CD4-positive, CD25-positive, alpha-beta regulatory T cell (primary cell): ENCODE results near the gene DNAH9. TPM values are rescaled to one million over a fixed set of nuclear protein-coding genes. Genes with fewer than 3 reads are reported as not detected.

Source experiments
- ATAC-seq, 2 donors: fragments of 150-1000 bp; cut with Tn5 transposase; one replicate each; pipeline ENCODE4 v1.10.0; 2021; ENCODE audit warnings: low read depth in 2 of 2, moderate number of reproducible peaks in 2 of 2, moderate library complexity in 1 of 2
- DNase-seq, 3 donors: peaks; one replicate each; pipeline versions ENCODE4 v3.0.0 to v3.0.0-alpha.2; 2012 to 2022; ENCODE audit warnings: mixed read lengths in 1 of 3
- H3K27ac ChIP-seq: one replicate; pipeline ENCODE4 v1.7.0; 2013; ENCODE audit warnings: mild to moderate bottlenecking, low read length; ENCODE audit not compliant: insufficient read depth, poor library complexity, severe bottlenecking
- H3K27me3 ChIP-seq: one replicate; pipeline ENCODE4 v1.7.0; 2013; ENCODE audit warnings: low read length; ENCODE audit not compliant: control insufficient read depth, insufficient read depth
- H3K36me3 ChIP-seq: one replicate; pipeline ENCODE4 v1.7.0; 2013; ENCODE audit warnings: mild to moderate bottlenecking, low read length, moderate library complexity; ENCODE audit not compliant: control insufficient read depth, insufficient read depth
- H3K4me1 ChIP-seq: 2 replicates; pipeline ENCODE4 v1.7.0; 2013; ENCODE audit warnings: mild to moderate bottlenecking, low read length; ENCODE audit not compliant: insufficient read depth, control insufficient read depth, poor library complexity, severe bottlenecking
- H3K4me3 ChIP-seq: one replicate; pipeline ENCODE4 v1.7.0; 2013; ENCODE audit warnings: low read depth, mild to moderate bottlenecking, low read length, moderate library complexity
- H3K9me3 ChIP-seq, 2 experiments: 1 replicate in 1 of 2; 2 replicates in 1 of 2; pipeline ENCODE4 v1.7.0; 2013; ENCODE audit warnings: low read length in 2 of 2, mild to moderate bottlenecking in 1 of 2, moderate library complexity in 1 of 2; ENCODE audit not compliant: control insufficient read depth in 2 of 2
- H3K27ac Mint-ChIP-seq, 3 donors: one replicate each; pipeline ENCODE4 v1.8.0; 2020 to 2022; ENCODE audit warnings: mild to moderate bottlenecking in 3 of 3, mixed read lengths in 3 of 3, moderate library complexity in 2 of 3
- H3K27me3 Mint-ChIP-seq: one replicate; pipeline ENCODE4 v1.8.0; 2022; ENCODE audit warnings: mild to moderate bottlenecking, mixed read lengths
- H3K36me3 Mint-ChIP-seq: one replicate; pipeline ENCODE4 v1.8.0; 2020; ENCODE audit warnings: mixed read lengths
- H3K4me1 Mint-ChIP-seq, 4 donors: one replicate each; pipeline ENCODE4 v1.8.0; 2020 to 2022; ENCODE audit warnings: mixed read lengths in 4 of 4, mild to moderate bottlenecking in 1 of 4
- H3K4me3 Mint-ChIP-seq, 4 donors: one replicate each; pipeline ENCODE4 v1.8.0; 2020 to 2022; ENCODE audit warnings: mild to moderate bottlenecking in 4 of 4, mixed read lengths in 4 of 4, moderate library complexity in 3 of 4
- H3K9me3 Mint-ChIP-seq, 7 donors: one replicate each; pipeline ENCODE4 v1.8.0; 2020 to 2022; ENCODE audit warnings: mixed read lengths in 7 of 7, mild to moderate bottlenecking in 3 of 7, moderate library complexity in 2 of 7
- polyA plus RNA-seq, 4 donors: library from polyadenylated mRNA; unstranded; fragments of 300-500 nt; fragmentation: Illumina TruSeq; gene quantifications; one replicate each; pipeline ENCODE4 v1.2.3, GENCODE V29; 2021
- total RNA-seq: library from RNA; stranded (reverse); gene quantifications from one replicate; pipeline ENCODE4 v1.2.3, GENCODE V29; 2022

Gene DNAH9
- total and polyA plus RNA-seq, 5 donors from 2014 or later = not detected

DNA sequence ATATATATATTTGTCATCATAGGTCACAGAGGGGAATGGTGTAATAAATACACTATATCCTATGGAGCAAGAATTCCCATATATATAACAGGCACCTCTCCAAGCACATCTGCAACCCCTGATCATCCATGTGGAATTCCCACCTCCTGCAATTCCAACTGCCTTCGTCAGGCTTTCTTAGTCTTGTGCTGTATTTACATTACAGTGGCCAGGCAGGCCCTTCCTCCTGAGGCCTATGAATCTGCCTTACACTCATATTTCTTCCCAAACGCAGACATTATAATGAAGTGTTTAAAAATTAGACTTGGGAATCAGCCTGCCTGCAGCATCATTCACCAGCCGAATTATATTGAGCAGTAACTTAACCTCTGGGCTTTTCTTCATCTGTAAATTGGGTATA lies 19.3 kb upstream of the DNAH9 start:
- Histone ChIP-seq H3K27me3 (no peaks in the 10 kb centered on the region), H3K4me1 (no peaks in the 10 kb centered on the region), H3K4me3 (no peak overlapping the region), H3K9me3 (no peaks in the 10 kb centered on the region), H3K36me3 (no peaks in the 10 kb centered on the region), H3K27ac (no peak overlapping the region)
- DNase-seq = no peak
- Mint-ChIP-seq H3K36me3 (no peaks in the 10 kb centered on the region), H3K4me1 (no peaks in the 10 kb centered on the region), H3K9me3 (peaks cover 0 to 22% (median 4%) of the 10 kb centered on the region in 7 donors), H3K27me3 (no peaks in the 10 kb centered on the region), H3K4me3 (no peak overlapping the region), H3K27ac (no peak overlapping the region)
- ATAC-seq = no peak

DNA sequence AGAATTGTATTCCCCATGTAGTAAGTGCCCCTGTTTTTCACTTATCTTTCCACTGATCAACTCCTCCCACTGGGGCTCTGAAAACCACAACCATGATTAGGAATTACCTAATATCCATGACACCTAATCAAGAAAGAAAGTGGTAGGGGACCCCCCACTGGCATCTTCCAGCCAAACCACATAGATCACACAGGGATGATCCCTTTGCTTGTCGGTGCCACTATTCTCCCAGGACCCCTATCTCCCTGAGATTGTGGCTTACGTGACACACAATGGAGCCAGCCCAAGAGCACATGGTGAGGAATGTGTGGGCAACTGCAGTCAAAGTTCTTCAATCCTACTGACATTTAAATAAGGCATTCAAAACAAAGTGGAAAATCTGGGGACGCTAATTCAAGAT lies 17.6 kb upstream of the DNAH9 start:
- no peaks in the 10 kb centered on the region for H3K27me3 Mint-ChIP-seq
- H3K4me3 ChIP-seq = no peak overlapping the region
- DNase-seq (no peak), ATAC-seq (no peak)
- H3K36me3 ChIP-seq = no peaks in the 10 kb centered on the region
- peaks cover 0 to 22% (median 4%) of the 10 kb centered on the region in 7 donors for H3K9me3 Mint-ChIP-seq
- H3K27me3 ChIP-seq = no peaks in the 10 kb centered on the region
- no peak overlapping the region for H3K27ac ChIP-seq
- H3K9me3 ChIP-seq = no peaks in the 10 kb centered on the region
- H3K36me3 Mint-ChIP-seq = no peaks in the 10 kb centered on the region
- H3K4me1 ChIP-seq = no peaks in the 10 kb centered on the region
- H3K4me3 Mint-ChIP-seq = no peak overlapping the region
- H3K27ac Mint-ChIP-seq = no peak overlapping the region
- H3K4me1 Mint-ChIP-seq = no peaks in the 10 kb centered on the region

DNA sequence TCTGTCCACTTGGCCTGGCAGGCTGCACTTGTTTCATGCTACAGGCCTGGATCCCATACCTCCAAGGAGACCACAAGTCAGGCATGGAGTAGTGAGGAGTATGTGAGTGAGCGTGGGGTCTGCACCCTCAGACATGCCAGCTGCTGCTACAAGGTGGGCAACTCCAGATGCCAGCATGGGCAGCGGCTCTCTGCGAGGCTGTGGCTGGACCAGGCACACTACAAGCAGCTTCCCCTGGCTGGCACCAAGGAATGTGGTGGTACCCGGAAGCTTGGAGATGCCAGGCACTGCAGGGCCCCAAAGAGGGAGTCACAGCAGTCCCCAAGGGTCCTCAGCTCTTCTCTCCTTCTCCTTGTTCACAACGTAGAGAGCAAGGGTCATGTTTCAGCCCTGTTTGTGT lies 16.1 kb upstream of the DNAH9 start:
- H3K27ac Mint-ChIP-seq = no peak overlapping the region
- Histone ChIP-seq H3K27me3 (no peaks in the 10 kb centered on the region), H3K9me3 (no peaks in the 10 kb centered on the region), H3K4me3 (no peak overlapping the region), H3K36me3 (no peaks in the 10 kb centered on the region), H3K4me1 (no peaks in the 10 kb centered on the region), H3K27ac (no peak overlapping the region)
- no peaks in the 10 kb centered on the region for H3K36me3 Mint-ChIP-seq
- H3K4me1 Mint-ChIP-seq = no peaks in the 10 kb centered on the region
- ATAC-seq = no peak
- peaks cover 0 to 18% (median 4%) of the 10 kb centered on the region in 7 donors for H3K9me3 Mint-ChIP-seq
- no peaks in the 10 kb centered on the region for H3K27me3 Mint-ChIP-seq
- DNase-seq = no peak
- H3K4me3 Mint-ChIP-seq = no peak overlapping the region

- Histone ChIP-seq H3K4me1 (no peaks in the 10 kb centered on the region), H3K36me3 (no peaks in the 10 kb centered on the region)
These were observed 14.8 kb upstream of the DNAH9 start for GRCh38 chr17:11583306-11583992.

GRCh38 chr17:11589716-11590115 lies 8.6 kb upstream of the DNAH9 start:
- H3K9me3 Mint-ChIP-seq = peaks cover 0 to 10% (median 5%) of the 10 kb centered on the region in 7 donors
- H3K9me3 ChIP-seq = no peaks in the 10 kb centered on the region
- H3K27me3 ChIP-seq = no peaks in the 10 kb centered on the region
- no peaks in the 10 kb centered on the region for H3K4me1 ChIP-seq
- no peaks in the 10 kb centered on the region for H3K4me1 Mint-ChIP-seq
- no peak overlapping the region for H3K4me3 Mint-ChIP-seq
- H3K27ac Mint-ChIP-seq = no peak overlapping the region
- no peaks in the 10 kb centered on the region for H3K27me3 Mint-ChIP-seq
- no peaks in the 10 kb centered on the region for H3K36me3 Mint-ChIP-seq
- no peak overlapping the region for H3K27ac ChIP-seq
- no peak for ATAC-seq
- H3K4me3 ChIP-seq = no peak overlapping the region
- no peaks in the 10 kb centered on the region for H3K36me3 ChIP-seq
- no peak for DNase-seq

More at GRCh38 chr17:11583306-11583992, 14.8 kb upstream of the DNAH9 start:
- no peak for DNase-seq
- Histone ChIP-seq H3K27ac (no peak overlapping the region), H3K4me3 (no peak overlapping the region), H3K9me3 (no peaks in the 10 kb centered on the region), H3K27me3 (no peaks in the 10 kb centered on the region)
- H3K27me3 Mint-ChIP-seq = no peaks in the 10 kb centered on the region
- ATAC-seq = no peak
- H3K27ac Mint-ChIP-seq = no peak overlapping the region
- H3K4me1 Mint-ChIP-seq = no peaks in the 10 kb centered on the region
- H3K9me3 Mint-ChIP-seq = peaks cover 0 to 12% (median 3%) of the 10 kb centered on the region in 7 donors
- H3K4me3 Mint-ChIP-seq = no peak overlapping the region
- no peaks in the 10 kb centered on the region for H3K36me3 Mint-ChIP-seq

DNA sequence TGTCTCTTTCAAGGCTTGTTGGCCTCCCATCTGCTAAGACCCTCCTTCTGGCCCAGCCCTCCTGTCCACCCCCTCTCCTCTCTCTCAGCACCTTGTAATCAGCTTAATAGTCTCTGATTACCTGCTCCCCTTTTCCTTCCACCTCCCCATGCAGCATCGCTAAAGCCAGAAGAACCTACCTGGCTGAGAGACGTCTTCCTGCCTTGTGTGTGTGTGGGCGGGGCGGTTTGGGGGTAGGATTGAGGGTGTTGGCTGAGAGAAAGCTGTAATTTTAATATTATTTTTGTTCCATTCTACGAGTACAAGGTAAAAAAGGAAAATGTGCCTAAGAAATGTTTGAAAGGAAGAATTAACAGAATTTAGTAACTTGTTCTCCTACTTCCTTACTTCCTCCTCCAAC lies 3.4 kb downstream of the DNAH9 start:
- Histone ChIP-seq H3K4me3 (no peak overlapping the region), H3K4me1 (no peaks in the 10 kb centered on the region), H3K27me3 (no peaks in the 10 kb centered on the region), H3K27ac (no peak overlapping the region), H3K36me3 (no peaks in the 10 kb centered on the region), H3K9me3 (no peaks in the 10 kb centered on the region)
- Mint-ChIP-seq H3K36me3 (no peaks in the 10 kb centered on the region), H3K27ac (no peak overlapping the region), H3K9me3 (peaks cover 0 to 7% (median 3%) of the 10 kb centered on the region in 7 donors), H3K4me3 (no peak overlapping the region), H3K4me1 (peaks cover 0 to 2% (median 0%) of the 10 kb centered on the region in 4 donors), H3K27me3 (peaks cover 7% of the 10 kb centered on the region)
- no peak for ATAC-seq
- DNase-seq = no peak

DNA sequence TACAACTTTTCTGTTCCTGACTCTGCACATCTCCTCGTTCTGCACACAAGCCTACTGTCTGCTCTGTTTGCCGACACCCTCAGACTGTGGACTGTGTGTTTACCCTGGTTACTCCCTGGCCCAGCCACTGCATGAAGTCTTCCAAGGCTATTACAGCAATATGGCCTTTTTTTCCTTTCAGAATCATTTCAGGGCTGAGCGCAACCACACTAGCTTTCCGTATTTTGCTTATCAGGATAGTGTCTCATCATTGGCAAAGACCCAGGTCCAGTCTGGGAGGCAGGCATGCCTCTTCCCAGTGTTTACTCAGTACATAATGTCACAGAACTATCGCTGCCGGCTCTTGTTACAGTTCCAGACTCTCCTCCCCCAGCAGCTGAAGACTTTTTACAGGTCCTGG lies 10.1 kb downstream of the DNAH9 start:
- H3K9me3 Mint-ChIP-seq = peaks cover 0 to 6% (median 0%) of the 10 kb centered on the region in 7 donors
- no peaks in the 10 kb centered on the region for H3K27me3 Mint-ChIP-seq
- no peak overlapping the region for H3K27ac Mint-ChIP-seq
- no peaks in the 10 kb centered on the region for H3K36me3 Mint-ChIP-seq
- H3K4me3 ChIP-seq = no peak overlapping the region
- H3K36me3 ChIP-seq = no peaks in the 10 kb centered on the region
- H3K4me3 Mint-ChIP-seq = no peak overlapping the region
- ATAC-seq (no peak), DNase-seq (no peak)
- no peaks in the 10 kb centered on the region for H3K27me3 ChIP-seq
- H3K4me1 Mint-ChIP-seq = no peaks in the 10 kb centered on the region
- no peaks in the 10 kb centered on the region for H3K9me3 ChIP-seq
- no peaks in the 10 kb centered on the region for H3K4me1 ChIP-seq
- no peak overlapping the region for H3K27ac ChIP-seq

GRCh38 chr17:11610999-11611566 lies 12.8 kb downstream of the DNAH9 start:
- peaks cover 0 to 4% (median 0%) of the 10 kb centered on the region in 7 donors for H3K9me3 Mint-ChIP-seq
- no peak overlapping the region for H3K27ac Mint-ChIP-seq
- Histone ChIP-seq H3K27me3 (no peaks in the 10 kb centered on the region), H3K27ac (no peak overlapping the region), H3K4me3 (no peak overlapping the region), H3K9me3 (no peaks in the 10 kb centered on the region), H3K4me1 (no peaks in the 10 kb centered on the region), H3K36me3 (no peaks in the 10 kb centered on the region)
- H3K4me1 Mint-ChIP-seq = no peaks in the 10 kb centered on the region
- DNase-seq (no peak), ATAC-seq (no peak)
- no peaks in the 10 kb centered on the region for H3K36me3 Mint-ChIP-seq
- H3K27me3 Mint-ChIP-seq = no peaks in the 10 kb centered on the region
- H3K4me3 Mint-ChIP-seq = no peak overlapping the region
